Stimulated activated CD4-positive, alpha-beta T cell treated with anti-CD3 and anti-CD28 coated beads, Interleukin-2, amount 100 ng/mL, for 48 hours (primary cell): Measurements from ENCODE around the gene CDH24.

Experiments used
- DNase-seq, 2 donors: peaks; one replicate each; pipeline ENCODE4 v3.0.0-alpha.2; 2020

The CDH24 gene

GRCh38 chr14:23090254-23090636 is 32.9 kb upstream of the CDH24 start:
- DNase-seq: no peak

- no peak for DNase-seq
Measured at GRCh38 chr14:23089498-23090253, 32.4 kb upstream of the CDH24 start.

- DNase-seq: no peak
Measured at GRCh38 chr14:23086565-23086964, 29.2 kb upstream of the CDH24 start.

GRCh38 chr14:23085458-23085857 is 28.1 kb upstream of the CDH24 start:
- DNase-seq: no peak

DNA sequence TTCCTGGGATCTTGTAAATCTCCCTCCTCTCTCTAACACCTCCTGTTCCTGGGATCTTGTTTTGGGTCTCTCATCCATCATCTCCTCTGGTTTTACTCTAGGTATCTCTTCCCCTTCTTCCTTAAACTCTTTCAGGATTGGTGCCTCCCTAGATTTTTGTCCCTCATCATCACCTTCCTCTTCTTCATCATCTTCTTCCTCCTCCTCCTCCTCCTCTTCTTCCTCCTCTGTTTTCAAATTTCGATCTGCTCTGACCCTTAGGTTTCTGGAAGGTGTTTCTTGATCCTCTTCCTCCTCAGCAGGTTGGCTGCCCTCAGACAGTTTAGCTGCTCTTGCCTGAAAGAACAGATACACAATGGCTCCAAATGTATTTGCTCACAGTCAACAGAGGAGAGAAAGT is 23.2 kb upstream of the CDH24 start:
- no peak for DNase-seq

GRCh38 chr14:23079716-23080115 is 22.4 kb upstream of the CDH24 start:
- no peak for DNase-seq

- DNase-seq: no peak
Measured at GRCh38 chr14:23078692-23079116, 21.4 kb upstream of the CDH24 start.

- no peak for DNase-seq
Measured at GRCh38 chr14:23077962-23078361, 20.6 kb upstream of the CDH24 start.

- no peak for DNase-seq
Measured at GRCh38 chr14:23076785-23077408, 19.6 kb upstream of the CDH24 start.

- no peak for DNase-seq
Measured at GRCh38 chr14:23074906-23075305, 17.6 kb upstream of the CDH24 start.

DNA sequence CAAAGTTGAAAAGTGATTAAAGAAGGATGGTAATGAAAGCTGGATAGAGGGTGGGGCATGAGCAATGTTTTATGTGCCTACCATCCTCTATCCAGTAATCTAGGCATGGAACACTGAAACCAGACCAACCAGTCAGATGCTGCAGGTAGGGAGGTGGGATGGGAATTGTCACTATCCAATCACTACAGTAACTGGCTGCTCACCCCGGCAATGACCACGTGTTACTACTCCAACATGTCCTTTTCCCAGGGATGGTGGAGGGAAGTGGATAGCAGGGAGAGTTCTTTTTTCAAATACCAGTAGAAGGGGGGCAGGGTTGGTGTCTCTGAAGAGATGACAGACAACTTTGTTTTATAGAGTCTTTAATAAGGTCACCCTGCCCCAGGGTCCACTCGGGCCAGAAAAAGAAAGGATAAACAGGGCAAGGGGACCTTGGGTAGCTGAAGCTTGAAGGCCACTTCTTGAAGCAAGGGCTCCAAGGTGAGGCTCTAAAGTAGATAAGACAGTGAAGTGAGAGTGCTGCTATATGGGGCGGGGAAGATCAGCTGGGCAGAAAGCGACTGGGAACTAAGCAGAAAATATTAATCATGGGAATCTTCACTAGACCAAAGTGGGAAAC is 14.7 kb upstream of the CDH24 start:
- no peak for DNase-seq

DNA sequence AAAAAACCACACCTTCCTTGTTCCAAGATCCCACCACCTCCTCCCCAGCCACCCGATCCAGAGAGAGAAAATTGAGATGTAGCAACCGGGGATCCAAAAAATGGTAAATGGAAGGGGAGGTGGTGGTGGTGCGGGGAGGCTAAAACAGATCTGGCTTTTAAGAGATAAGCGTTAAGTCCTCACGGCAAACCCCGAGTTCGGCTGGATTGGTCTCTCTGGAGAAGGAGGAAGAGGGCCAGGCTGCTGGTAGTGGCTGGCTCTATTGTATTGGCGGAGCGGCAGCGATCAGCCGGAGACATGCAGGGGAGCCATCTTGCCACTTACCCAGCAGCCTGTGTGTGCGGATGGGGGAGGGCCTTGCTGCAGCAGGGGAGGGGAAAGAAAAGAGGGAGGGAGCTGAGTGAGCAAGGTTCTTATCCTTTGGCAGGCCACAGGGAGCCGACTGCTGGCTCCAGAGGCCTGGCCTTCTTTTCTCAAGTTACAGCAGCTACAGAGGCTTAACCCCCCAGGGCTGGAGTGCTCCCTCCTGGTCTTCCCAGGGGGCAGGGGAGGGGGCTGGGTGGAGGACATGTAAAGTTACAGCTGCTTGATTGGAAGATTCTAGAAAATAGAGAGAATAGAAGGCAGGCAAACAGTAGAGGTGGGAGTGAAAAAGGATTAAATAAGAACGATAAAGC is 14.1 kb upstream of the CDH24 start:
- DNase-seq: peak; percentile 63 to 69

DNA sequence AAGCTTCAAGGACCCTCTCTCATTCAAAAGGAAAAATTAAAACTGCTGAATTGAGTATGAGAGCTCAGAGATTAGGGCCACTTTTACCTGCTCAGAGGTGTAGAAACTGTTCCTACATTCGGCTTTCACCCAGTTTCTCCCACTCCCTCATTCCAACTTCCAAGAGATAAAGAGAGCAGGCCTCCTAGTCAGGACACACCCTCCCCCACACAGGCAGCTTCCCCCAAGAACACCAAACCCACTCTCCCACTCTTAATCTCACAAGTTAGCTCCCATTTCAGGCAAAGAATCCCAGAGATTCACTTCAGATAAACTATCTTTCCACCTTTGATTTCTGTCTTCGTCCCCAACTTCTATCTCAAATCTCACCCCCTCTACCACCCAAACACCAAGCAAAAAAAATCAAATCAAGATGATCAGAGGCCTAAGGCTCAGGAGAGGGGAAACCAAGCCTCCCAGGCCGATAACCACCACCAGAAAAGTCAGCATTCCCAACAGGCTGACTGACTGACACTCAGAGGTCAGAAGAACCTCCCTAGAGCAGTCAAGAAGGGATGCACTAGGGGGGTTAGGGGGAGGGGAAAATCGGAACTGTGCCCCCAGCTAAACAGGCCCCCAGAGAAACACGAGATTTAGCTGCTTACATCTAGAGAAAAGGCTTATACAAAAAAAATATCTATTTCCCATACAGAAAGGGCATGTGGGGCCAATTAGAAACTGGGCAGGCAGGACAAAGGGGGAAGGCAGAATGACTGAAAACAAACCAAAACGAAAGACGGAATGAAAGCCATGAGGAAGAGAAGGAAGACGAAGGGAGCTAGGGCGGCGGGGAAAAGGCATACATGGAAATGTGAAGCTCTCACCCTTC is 13.2 kb upstream of the CDH24 start:
- DNase-seq: no peak

- no peak for DNase-seq
Measured at GRCh38 chr14:23069413-23069806, 12.1 kb upstream of the CDH24 start.

DNA sequence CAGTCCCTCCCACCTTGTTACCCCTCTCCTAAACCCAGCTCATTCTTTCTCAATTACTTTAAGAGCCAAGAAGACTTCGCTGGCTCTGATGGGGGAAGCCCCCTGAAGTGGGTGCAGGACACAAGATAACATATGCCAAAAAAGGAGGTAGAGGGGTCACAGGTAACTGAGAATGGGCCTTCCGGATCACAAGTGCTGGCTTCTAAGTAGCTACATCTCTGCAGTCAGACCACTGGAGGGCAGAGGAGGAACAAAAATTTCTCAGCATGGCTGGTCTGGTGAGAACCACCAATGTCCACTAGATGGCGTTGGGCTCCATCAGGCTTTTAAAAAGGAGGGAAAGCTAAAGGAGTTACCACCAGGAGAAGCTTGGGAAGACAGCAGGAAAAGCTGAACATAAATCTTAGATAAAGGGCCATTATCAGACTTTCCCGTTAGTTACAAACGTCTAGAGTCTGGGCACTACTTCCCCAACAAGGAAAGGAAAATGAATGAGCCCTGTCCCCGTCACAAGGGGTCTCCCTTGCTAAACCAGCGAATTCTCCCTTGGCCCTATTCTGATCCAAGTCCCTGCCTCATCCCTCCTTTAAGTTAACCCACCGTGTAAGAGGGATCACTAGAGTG is 11.6 kb upstream of the CDH24 start:
- DNase-seq: peak; percentile 65 to 71

GRCh38 chr14:23067847-23068788 is 10.8 kb upstream of the CDH24 start:
- no peak for DNase-seq

- no peak for DNase-seq
Measured at GRCh38 chr14:23066855-23067744, 9.8 kb upstream of the CDH24 start.

DNA sequence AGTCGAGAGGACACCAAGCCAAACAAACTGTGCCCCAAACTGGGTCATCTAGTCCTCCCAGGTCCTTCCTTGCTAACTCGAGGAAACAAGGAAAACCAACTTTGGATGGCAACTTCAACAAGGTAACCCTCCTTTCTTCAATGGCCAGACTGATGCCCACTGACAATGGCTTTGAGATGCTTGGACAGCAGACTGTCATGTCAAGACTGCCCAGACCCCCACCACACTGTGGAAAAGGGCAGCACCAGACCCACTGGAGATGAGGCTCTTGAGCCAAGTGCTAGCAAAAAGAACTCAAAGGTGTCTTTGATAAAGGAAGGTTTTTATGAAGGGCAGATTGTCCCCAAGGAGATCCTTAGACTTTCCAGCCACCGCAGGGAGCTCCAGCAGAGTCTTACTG is 9.0 kb upstream of the CDH24 start:
- DNase-seq: no peak

GRCh38 chr14:23063601-23064000 is 6.3 kb upstream of the CDH24 start:
- no peak for DNase-seq

- DNase-seq: no peak
Measured at GRCh38 chr14:23062002-23062401, 4.7 kb upstream of the CDH24 start.
